NCI-H69 (cell line): ENCODE data around the gene MATK.
"Not testable (repeated sequence)": the region's sequence is repeated elsewhere in the genome, so short reads cannot be mapped to it uniquely, and the experiment has no call there.

Experiments
- DNase-seq: peaks from one replicate; lab custom pipeline; 2025; lab: John Stamatoyannopoulos, UW

The MATK gene

DNA sequence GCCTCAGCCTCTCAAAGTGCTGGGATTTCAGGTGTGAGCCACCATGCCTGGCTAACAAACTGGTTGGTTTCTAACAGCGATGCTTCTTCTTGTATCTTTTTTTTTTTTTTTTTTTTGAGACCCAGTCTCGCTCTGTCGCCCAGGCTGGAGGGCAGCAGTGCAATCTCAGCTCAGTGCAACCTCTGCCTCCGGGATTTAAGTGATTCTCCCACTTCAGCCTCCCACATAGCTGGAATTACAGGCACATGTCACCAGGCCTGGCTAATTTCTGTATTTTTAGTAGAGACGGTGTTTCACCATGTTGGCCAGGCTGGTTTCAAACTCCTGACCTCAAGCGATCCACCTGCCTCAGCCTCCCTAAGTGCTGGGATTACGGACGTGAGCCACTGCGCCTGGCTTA, 30.0 kb upstream of the MATK start:
- not testable (repeated sequence) for DNase-seq

GRCh38 chr19:3814648-3815047, 28.5 kb upstream of the MATK start:
- no peak for DNase-seq

GRCh38 chr19:3813473-3814392, 27.6 kb upstream of the MATK start:
- no peak for DNase-seq

GRCh38 chr19:3810708-3811355, 24.7 kb upstream of the MATK start:
- no peak for DNase-seq

DNA sequence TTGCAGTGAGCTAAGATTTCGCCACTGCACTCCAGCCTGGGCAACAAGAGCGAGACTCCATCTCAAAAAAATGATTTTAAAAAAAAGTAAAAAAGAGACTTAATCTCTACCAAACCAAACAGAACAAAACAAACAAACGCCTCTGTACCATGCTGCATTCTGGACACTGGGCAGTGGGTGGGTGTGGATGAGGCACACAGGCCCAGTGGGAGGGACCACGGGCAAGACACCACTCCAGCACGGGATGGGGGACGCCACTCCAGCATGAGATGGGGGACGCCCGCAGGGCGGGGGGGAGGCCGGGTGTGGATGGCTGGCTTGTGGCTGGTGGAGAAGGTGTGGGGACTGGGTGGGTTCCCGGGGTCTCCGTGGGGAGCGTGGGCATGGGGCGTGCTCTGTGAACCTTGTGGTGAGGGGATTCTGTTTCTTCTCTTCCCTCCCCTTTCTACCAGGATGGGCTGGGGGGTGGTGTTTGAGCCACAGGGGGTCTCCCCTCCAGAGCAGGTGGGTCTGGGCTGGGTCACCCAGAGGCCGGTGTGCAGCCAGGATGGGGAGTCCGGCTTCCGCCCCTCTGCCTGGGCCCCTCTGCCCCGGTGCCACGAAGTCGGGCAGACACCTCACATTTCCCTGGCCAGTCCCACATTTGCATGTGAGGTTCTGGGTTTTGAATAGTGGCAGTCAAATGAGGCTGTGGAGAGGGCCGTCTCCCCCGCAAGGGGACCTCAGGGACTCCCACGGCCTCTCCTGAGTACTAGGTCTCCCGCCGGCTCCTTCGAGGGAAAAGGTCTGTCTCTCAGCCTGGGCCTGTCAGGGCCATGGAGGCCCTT, 23.9 kb upstream of the MATK start:
- DNase-seq, result no peak

DNA sequence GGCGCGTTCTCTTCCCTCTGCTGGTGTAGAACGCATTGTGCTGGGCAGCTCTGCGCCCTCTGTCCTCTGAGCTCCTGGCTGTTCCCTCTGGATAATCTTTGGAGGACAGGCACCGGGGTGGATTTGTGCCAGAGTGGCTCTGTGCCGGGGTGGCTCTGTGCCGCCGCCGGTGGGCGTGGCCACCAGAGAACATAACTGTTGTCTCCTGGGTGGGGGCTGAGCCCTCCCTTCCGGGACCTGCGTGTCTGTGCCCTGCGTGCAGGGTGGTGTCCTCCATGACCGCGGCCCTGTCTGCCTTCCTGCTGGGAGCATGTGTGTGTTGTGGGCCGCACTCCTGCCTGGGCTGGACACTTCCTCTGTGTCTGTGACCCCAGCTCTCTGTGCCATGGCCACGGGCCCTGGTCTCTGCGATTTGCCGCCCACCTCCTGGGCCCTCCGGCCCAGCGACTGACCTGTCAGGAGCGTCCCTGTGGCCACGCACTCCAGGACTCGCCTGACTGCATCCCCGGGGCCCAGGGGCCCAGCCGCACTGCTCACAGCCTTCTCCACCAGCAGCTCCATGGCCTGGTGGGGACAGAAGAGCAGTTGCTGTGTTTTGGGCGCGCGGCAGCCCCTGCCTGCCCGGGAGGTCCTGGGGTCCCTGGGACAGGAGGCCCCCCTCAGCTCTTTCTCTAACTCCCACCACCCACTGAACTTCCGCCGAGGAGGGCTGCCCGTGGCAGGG, 22.4 kb upstream of the MATK start:
- no peak for DNase-seq

DNA sequence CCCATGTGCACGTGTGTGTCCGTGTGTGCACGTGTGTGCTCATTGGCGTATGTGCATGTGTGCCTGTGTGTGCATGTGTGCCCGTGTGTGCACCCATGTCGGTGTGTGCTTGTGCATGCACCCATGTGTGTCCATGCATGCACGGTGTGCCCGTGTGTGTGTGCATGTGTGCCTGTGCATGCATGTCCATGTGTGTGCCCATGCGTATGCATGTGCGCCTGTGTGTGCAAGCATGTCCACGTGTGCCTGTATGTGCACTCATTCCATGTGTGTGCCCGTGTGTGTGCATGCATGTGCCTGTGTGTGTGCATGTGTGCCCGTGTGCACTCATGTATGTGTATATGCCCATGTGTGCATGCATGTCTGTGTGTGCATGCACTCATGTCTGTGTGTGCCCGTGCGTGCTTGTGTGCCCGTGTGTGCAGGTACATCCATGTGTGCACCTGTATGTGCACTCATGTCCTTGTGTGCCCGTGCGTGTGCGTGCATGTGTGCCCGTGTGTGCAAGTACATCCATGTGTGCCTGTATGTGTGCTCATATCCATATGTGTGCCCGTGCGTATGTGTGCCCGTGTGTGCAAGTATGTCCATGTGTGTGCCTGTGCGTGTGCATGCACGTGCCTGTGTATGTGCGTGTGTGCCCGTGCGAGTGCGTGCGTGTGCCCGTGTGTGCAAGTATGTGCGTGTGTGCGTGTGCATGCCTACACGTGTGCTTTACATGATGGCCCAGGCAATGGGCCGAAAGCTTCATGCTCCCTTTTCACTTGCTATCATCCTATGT, 21.6 kb upstream of the MATK start:
- DNase-seq, result no peak

GRCh38 chr19:3807131-3807480, 20.9 kb upstream of the MATK start:
- no peak for DNase-seq

GRCh38 chr19:3805859-3806258, 19.7 kb upstream of the MATK start:
- no peak for DNase-seq

GRCh38 chr19:3804429-3804828, 18.2 kb upstream of the MATK start:
- DNase-seq, result no peak

DNA sequence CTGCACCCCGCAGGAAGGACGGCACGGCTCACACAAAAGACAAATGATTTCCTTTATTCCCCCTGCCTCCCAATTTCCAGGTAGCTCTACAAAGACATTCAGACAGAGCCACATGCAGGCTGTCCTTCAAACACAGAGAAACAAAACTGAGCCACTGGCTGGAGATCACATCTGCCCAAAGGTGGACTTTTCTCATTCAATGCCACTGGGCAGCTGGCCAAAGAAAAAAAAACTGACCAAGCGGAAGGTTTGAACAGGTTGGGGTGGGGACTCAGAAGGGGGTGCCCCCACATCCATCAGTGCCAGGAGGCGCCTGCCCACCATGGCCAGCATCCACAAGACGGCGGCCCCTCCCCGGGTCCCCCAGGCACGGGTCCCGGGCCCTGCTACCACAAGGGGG, 17.8 kb upstream of the MATK start:
- no peak for DNase-seq

GRCh38 chr19:3803114-3803888, 17.1 kb upstream of the MATK start:
- no peak for DNase-seq

- DNase-seq, result peak; percentile 68
Observed at GRCh38 chr19:3801412-3802096, 15.4 kb upstream of the MATK start.

- DNase-seq, result no peak
Observed at GRCh38 chr19:3800996-3801395, 14.8 kb upstream of the MATK start.

DNA sequence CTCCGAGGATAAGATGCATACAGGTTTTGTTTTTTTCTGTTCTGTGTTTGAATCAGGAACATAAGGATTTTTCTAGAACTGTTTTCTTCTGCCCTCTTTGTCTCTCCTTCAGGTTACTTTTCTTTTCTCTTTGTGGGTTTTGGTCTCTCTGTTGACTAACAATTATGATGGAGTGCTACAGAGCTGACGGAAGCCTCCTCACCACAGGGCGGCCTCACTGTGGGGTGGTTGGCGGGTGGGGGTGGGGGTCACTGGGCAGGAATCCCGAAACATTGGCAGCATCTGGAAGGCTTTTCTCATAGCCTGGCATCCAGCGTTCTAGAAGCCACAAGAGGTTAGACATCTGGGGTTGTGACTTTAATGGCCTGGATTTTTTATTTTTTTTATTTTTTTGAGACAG, 12.0 kb upstream of the MATK start:
- DNase-seq, result no peak

GRCh38 chr19:3796358-3796757, 10.2 kb upstream of the MATK start:
- DNase-seq, result no peak

- no peak for DNase-seq
Observed at GRCh38 chr19:3793799-3794198, 7.6 kb upstream of the MATK start.

DNA sequence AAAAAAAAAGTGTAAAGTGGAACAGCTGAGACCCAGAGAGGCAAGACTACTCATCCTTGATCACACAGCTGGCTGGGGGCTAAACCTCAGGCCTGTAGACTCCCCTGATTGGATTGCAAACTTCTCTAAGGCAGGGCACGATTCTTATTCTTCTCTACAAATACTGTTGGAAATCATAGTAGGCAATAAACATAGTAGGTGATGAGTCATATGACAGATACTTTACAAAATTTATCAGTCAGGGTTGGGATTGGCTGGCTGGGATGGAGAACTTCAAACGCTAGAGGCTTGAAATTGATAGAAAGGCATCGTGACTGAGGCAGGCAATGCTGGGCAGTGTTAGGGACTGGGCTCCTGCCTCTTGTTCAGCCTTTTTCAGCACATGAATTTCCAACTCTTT, 5.9 kb upstream of the MATK start:
- DNase-seq, result no peak

DNA sequence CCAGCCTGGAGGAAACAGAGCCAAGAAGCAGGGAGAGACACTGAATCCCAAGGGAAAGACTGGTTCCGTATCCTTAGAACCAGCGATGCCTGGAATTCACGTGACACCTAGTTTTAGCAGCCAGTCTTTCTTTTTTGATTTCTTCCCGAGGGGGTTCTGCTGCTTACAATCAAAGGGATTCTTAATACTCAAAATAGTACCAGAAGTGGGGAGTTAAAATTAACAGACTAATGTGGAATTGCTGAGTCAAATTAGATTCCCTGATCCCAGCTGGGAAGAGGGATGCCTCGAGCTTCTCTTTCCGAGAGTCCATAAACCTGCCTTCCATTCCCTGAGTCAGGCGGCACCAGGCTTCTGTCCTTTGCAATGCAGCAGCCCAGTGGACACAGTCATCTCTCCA, 4.8 kb upstream of the MATK start:
- no peak for DNase-seq

- DNase-seq, result no peak
Observed at GRCh38 chr19:3790209-3790734, 4.1 kb upstream of the MATK start.
